GM12878 (cell line): ENCODE measurements around the gene NOTCH4. TPM values are rescaled to one million over a fixed set of nuclear protein-coding genes. Genes with fewer than 3 reads are reported as not detected.

Experiments
- ATAC-seq: fragments of 200-7000 bp; cut with Tn5 transposase; 3 replicates; pipeline ENCODE4 v1.9.1; 2020; ENCODE audit warnings: mild to moderate bottlenecking, moderate library complexity
- BruUV-seq: library from RNA; stranded (reverse); fragments of 400-500 nt; replicated peaks from 2 replicates; lab custom pipeline; 2021; lab: Mats Ljungman, UMichigan
- CTCF ChIA-PET: fragments of 300-600 bp; sonication (Branson Sonifier 250); formaldehyde crosslinking; extraction: SDS; loops from one replicate; lab custom pipeline; 2021; ENCODE audit warnings: inconsistent platforms; lab: Yijun Ruan, JAX
- POLR2A ChIA-PET: fragments of 350-600 bp; formaldehyde crosslinking; extraction: SDS; loops from one replicate; lab custom pipeline; 2021; ENCODE audit warnings: inconsistent platforms; lab: Charles Lee
- RAD21 ChIA-PET: fragments of 300-600 bp; sonication (Branson Sonifier 250); formaldehyde crosslinking; loops from one replicate; lab custom pipeline; 2023; ENCODE audit warnings: antibody characterized with exemption; ENCODE audit not compliant: unreplicated experiment; lab: Charles Lee
- SMC1A ChIA-PET: fragments of 300-600 bp; sonication (Branson Sonifier 250); formaldehyde crosslinking; loops from one replicate; lab custom pipeline; 2023; ENCODE audit not compliant: unreplicated experiment, uncharacterized antibody; lab: Charles Lee
- DNase-seq: peaks from one replicate; pipeline ENCODE4 v3.0.0-alpha.2; 2011; ENCODE audit warnings: low read depth, low spot score
- FAIRE-seq: peaks from 3 replicates; lab custom pipeline; 2011; peaks lifted over from hg19 to GRCh38; lab: Jason Lieb, UNC
- H2AFZ ChIP-seq: 2 replicates; pipeline ENCODE4 v1.6.0; 2011; ENCODE audit warnings: low read depth, low read length, control low read depth; ENCODE audit not compliant: control insufficient read depth
- H3K27ac ChIP-seq: 2 replicates; pipeline ENCODE4 v1.5.1; 2011; ENCODE audit warnings: control low read depth; ENCODE audit not compliant: control insufficient read depth, insufficient read depth
- H3K27me3 ChIP-seq, 2 experiments: replicated peaks in 1 of 2; 2 replicates each; pipeline versions ENCODE4 v1.6.0 to v1.6.1; 2011; ENCODE audit warnings: low read length in 1 of 2; ENCODE audit not compliant: control insufficient read depth in 2 of 2, insufficient read depth in 2 of 2
- H3K36me3 ChIP-seq, 2 experiments: 2 replicates each; pipeline ENCODE4 v1.5.1; 2011; ENCODE audit warnings: low read length in 1 of 2; ENCODE audit not compliant: control insufficient read depth in 2 of 2, insufficient read depth in 2 of 2
- H3K4me1 ChIP-seq: 2 replicates; pipeline ENCODE4 v1.6.1; 2011; ENCODE audit warnings: mild to moderate bottlenecking, low read length, moderate library complexity, mixed read lengths; ENCODE audit not compliant: control insufficient read depth, insufficient read depth
- H3K4me2 ChIP-seq: 2 replicates; pipeline ENCODE4 v1.6.0; 2011; ENCODE audit warnings: control low read depth; ENCODE audit not compliant: control insufficient read depth, insufficient read depth
- H3K4me3 ChIP-seq: fragments of 200-600 bp; sonication (generic); 2 replicates; pipeline ENCODE4 v1.5.1; 2016
- H3K79me2 ChIP-seq: 2 replicates; pipeline ENCODE4 v1.6.0; 2011; ENCODE audit warnings: low read length; ENCODE audit not compliant: control insufficient read depth, insufficient read depth
- H3K9ac ChIP-seq: 2 replicates; pipeline ENCODE4 v1.8.0; 2011; ENCODE audit warnings: low read length, control low read depth, mixed read lengths; ENCODE audit not compliant: control insufficient read depth, insufficient read depth
- H3K9me3 ChIP-seq: replicated peaks from 3 replicates; pipeline ENCODE4 v1.5.1; 2011; ENCODE audit warnings: mild to moderate bottlenecking, low read length; ENCODE audit not compliant: control insufficient read depth, insufficient read depth
- H4K20me1 ChIP-seq: 2 replicates; pipeline ENCODE4 v1.6.0; 2011; ENCODE audit not compliant: control insufficient read depth, insufficient read depth
- IKZF2 ChIP-seq, 2 experiments: fragments of 450-650 bp; IDR thresholded peaks; 2 replicates each; pipeline ENCODE4 v1.6.1; 2017; ENCODE audit warnings: mild to moderate bottlenecking in 2 of 2, moderate library complexity in 2 of 2
- MTA3 ChIP-seq: IDR thresholded peaks from 2 replicates; pipeline ENCODE4 v1.6.1; 2012; ENCODE audit warnings: low read length, inconsistent platforms, borderline replicate concordance
- MXI1 ChIP-seq: fragments of 150-350 bp; IDR thresholded peaks from 2 replicates; pipeline ENCODE4 v1.6.1; 2011; ENCODE audit warnings: low read depth, mild to moderate bottlenecking, inconsistent platforms, low read length, improper control_type of control experiment
- PAX8 ChIP-seq: fragments of 450-650 bp; IDR thresholded peaks from 2 replicates; pipeline ENCODE4 v1.6.1; 2017; ENCODE audit warnings: mild to moderate bottlenecking, moderate library complexity
- POLR2AphosphoS5 ChIP-seq: IDR thresholded peaks from 2 replicates; pipeline ENCODE4 v1.6.1; 2011; ENCODE audit warnings: mild to moderate bottlenecking, low read length, inconsistent platforms
- RUNX3 ChIP-seq: IDR thresholded peaks from 2 replicates; pipeline ENCODE4 v1.6.1; 2012; ENCODE audit warnings: low read length, inconsistent platforms
- SIX5 ChIP-seq: IDR thresholded peaks from 2 replicates; pipeline ENCODE4 v1.6.1; 2011; ENCODE audit warnings: mild to moderate bottlenecking, low read depth, low read length, moderate library complexity; ENCODE audit not compliant: severe bottlenecking
- TBL1XR1 ChIP-seq: IDR thresholded peaks from 2 replicates; pipeline ENCODE4 v1.6.1; 2012; ENCODE audit warnings: low read depth, low read length, improper control_type of control experiment
- WGBS: methylation state at CpG from one replicate; pipeline ENCODE4 v1.1.6; 2016; ENCODE audit warnings: low lambda C conversion rate; ENCODE audit not compliant: insufficient replicate concordance, insufficient coverage; ENCODE audit errors: missing lambda C conversion rate; 5-methylcytosine and 5-hydroxymethylcytosine counted together
- in situ Hi-C: fragments of 300-500 bp; cut with MboI; formaldehyde crosslinking; loops from 9 replicates; pipeline ENCODE4 v1.14.3; 2018; ENCODE audit warnings: mixed read lengths
- intact Hi-C: fragments of 100-400 bp; cut with micrococcal nuclease; formaldehyde crosslinking; loops from one replicate; pipeline ENCODE4 v1.14.2; 2022; ENCODE audit not compliant: unreplicated experiment
- polyA plus RNA-seq, 11 experiments: library from polyadenylated mRNA; depleted of rRNA in 4 of 11; unstranded in 6 of 11; stranded (reverse) in 5 of 11; fragments of >200 nt; fragmentation: Nextera tagmentation in 4 of 11; fragmentation: Illumina TruSeq in 1 of 11; extraction: Ambion mirVana in 4 of 11; extraction: Trizol in 1 of 11; gene quantifications; 1 replicate in 1 of 11; 2 replicates in 10 of 11; pipeline versions ENCODE4 v1.2.1 to v1.2.3, GENCODE V29; 2011 to 2016; ENCODE audit warnings: inconsistent platforms in 2 of 11, missing spikeins in 2 of 11, low read depth in 1 of 11
- total RNA-seq, 4 experiments: library from RNA; depleted of rRNA in 3 of 4; stranded (reverse); fragments of >200 nt in 3 of 4; fragmentation: Illumina TruSeq in 1 of 4; extraction: Trizol in 1 of 4; gene quantifications; 2 replicates each; pipeline versions ENCODE4 v1.2.1 to v1.2.3, GENCODE V29; 2013 to 2021
- TF ChIP-seq, protein P1 (sequence below): fragments of 450-650 bp; IDR thresholded peaks from 2 replicates; pipeline ENCODE4 v1.6.1; 2014; ENCODE audit warnings: mild to moderate bottlenecking
- TF ChIP-seq, protein P2 (sequence below): fragments of 450-650 bp; IDR thresholded peaks from 2 replicates; pipeline ENCODE4 v1.6.1; 2018; ENCODE audit warnings: borderline replicate concordance, mild to moderate bottlenecking; ENCODE audit not compliant: partially characterized antibody

The NOTCH4 gene
- total and polyA plus RNA-seq, 10 of the 15 experiments (the other 5 are each of a cell fraction or from before 2014, with no cell fraction given), result 0.66 to 3.3 (median 1.4) TPM

DNA sequence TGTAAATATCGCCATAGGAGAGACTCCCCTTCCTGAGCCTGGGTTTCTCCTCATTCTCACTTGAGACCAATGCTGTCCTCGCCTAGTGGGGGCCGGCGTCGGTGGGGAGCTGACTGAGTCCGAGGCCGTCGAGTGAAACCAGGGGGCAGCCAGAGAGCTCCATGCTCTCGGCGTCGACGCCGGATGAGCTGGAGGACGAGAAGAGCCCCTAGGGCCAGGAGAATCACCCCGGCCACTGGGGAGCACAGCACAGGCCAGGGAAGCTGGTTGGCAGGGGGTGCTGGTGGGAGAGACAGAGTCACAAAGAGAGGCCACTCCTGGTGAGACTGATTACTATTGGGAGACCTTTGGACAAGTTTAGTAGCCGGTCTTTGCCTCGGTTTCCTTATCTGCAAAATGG lies 25.0 kb downstream of the NOTCH4 start (continued):
- TF ChIP-seq, protein P1, sequence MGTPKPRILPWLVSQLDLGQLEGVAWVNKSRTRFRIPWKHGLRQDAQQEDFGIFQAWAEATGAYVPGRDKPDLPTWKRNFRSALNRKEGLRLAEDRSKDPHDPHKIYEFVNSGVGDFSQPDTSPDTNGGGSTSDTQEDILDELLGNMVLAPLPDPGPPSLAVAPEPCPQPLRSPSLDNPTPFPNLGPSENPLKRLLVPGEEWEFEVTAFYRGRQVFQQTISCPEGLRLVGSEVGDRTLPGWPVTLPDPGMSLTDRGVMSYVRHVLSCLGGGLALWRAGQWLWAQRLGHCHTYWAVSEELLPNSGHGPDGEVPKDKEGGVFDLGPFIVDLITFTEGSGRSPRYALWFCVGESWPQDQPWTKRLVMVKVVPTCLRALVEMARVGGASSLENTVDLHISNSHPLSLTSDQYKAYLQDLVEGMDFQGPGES, result no peak
- TF ChIP-seq RUNX3, result no peak
- no peak for TF ChIP-seq MXI1
- no peak for TF ChIP-seq MTA3
- TF ChIP-seq, protein P2, sequence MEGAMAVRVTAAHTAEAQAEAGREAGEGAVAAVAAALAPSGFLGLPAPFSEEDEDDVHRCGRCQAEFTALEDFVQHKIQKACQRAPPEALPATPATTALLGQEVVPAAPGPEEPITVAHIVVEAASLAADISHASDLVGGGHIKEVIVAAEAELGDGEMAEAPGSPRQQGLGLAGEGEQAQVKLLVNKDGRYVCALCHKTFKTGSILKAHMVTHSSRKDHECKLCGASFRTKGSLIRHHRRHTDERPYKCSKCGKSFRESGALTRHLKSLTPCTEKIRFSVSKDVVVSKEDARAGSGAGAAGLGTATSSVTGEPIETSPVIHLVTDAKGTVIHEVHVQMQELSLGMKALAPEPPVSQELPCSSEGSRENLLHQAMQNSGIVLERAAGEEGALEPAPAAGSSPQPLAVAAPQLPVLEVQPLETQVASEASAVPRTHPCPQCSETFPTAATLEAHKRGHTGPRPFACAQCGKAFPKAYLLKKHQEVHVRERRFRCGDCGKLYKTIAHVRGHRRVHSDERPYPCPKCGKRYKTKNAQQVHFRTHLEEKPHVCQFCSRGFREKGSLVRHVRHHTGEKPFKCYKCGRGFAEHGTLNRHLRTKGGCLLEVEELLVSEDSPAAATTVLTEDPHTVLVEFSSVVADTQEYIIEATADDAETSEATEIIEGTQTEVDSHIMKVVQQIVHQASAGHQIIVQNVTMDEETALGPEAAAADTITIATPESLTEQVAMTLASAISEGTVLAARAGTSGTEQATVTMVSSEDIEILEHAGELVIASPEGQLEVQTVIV, result no peak
- no peak for TF ChIP-seq POLR2AphosphoS5

DNA sequence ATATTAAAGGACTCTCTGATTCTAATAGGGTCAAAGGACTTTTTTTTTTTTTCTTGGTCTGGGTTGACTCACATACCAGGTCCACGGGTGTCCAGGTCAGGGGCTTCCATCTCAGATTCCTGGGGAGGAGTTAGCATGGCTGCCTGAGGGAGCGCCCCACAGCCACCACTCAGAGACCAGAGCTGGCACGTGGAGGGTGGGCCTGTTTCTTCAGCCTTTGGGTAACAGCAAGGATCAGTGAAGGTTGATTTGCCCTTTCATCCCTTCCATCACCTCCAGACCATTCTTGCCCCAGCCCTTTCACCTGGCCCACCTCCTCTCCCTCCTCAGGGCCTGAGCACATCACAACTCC lies 25.5 kb downstream of the NOTCH4 start:
- ATAC-seq (no peak), DNase-seq (no peak), FAIRE-seq (no peak)
- H3K9ac ChIP-seq, result no peak overlapping the region
- no peaks in the 10 kb centered on the region for H3K27me3 ChIP-seq
- no peak overlapping the region for H2AFZ ChIP-seq
- no TSS peak for BruUV-seq
- no peak overlapping the region for H3K27ac ChIP-seq
- peaks cover 7% of the 10 kb centered on the region for H3K79me2 ChIP-seq
- no peaks in the 10 kb centered on the region for H3K36me3 ChIP-seq
- ChIA-PET POLR2A (interaction anchor here (1.1 to 1.2 kb wide), 2 partner anchors 9 to 22 kb away, joined by 5 read pairs; partner anchors contain the start of gene AGPAT1), CTCF (no interaction called here)
- H3K4me3 ChIP-seq, result no peak overlapping the region
- H4K20me1 ChIP-seq, result no peaks in the 10 kb centered on the region
- no peaks in the 10 kb centered on the region for H3K9me3 ChIP-seq
- WGBS, result 67% methylated on average over 3 of the region's 3 CpGs
- in situ Hi-C loops, result no loop called here
- H3K4me1 ChIP-seq, result peaks cover 24% of the 10 kb centered on the region
- H3K4me2 ChIP-seq, result no peak overlapping the region
- TF ChIP-seq TBL1XR1, result no peak
- TF ChIP-seq PAX8, result no peak
- no peak for TF ChIP-seq SIX5
- TF ChIP-seq IKZF2 (IDR thresholded peaks at IDR 0.05), result no peak
- TF ChIP-seq, all 136 proteins: peak for 0
- RAD21 ChIA-PET, result interaction anchor here (1.1 kb wide), 1 partner anchor 79 kb away, joined by 3 read pairs; no protein-coding TSS in a partner anchor
- SMC1A ChIA-PET, result no interaction called here
- intact Hi-C loops, result loop anchor here (5.0 kb wide), 1 partner anchor 39 kb away; no protein-coding TSS in a partner anchor
